SK-N-SH (cell line): ENCODE results near the gene PCBD2. TPM values are rescaled to one million over a fixed set of nuclear protein-coding genes. Genes with fewer than 3 reads are reported as not detected.

ENCODE experiments used
- CTCF ChIA-PET: fragments of 300-600, 350-600 bp; formaldehyde crosslinking; extraction: SDS; loops from one replicate; lab custom pipeline; 2021; lab: Yijun Ruan, JAX
- POLR2A ChIA-PET: fragments of 350-600 bp; sonication (Branson Sonifier 250); formaldehyde crosslinking; extraction: SDS; loops from one replicate; lab custom pipeline; 2020; ENCODE audit warnings: antibody characterized with exemption, inconsistent platforms; lab: Yijun Ruan, JAX
- DNase-seq: peaks from one replicate; pipeline ENCODE4 v3.0.0; 2012
- H2AFZ ChIP-seq: fragments of 200-600 bp; sonication (generic); 2 replicates; pipeline ENCODE4 v1.8.1; 2016; ENCODE audit warnings: antibody characterized with exemption, mild to moderate bottlenecking, low read depth
- H3F3A ChIP-seq: fragments of 200-600 bp; sonication (generic); replicated peaks from 2 replicates; pipeline ENCODE3; 2016; ENCODE audit warnings: antibody characterized with exemption, mild to moderate bottlenecking; ENCODE audit not compliant: insufficient read depth
- H3K27ac ChIP-seq, 2 experiments: fragments of 200-500 bp in 1 of 2; fragments of 200-600 bp in 1 of 2; sonication (Bioruptor generic) in 1 of 2; sonication (generic), shearing (Covaris generic) in 1 of 2; 2 replicates each; pipeline versions ENCODE4 v1.5.1 to v1.6.1; 2014 to 2016; ENCODE audit warnings: low read depth in 2 of 2, inconsistent platforms in 1 of 2, low read length in 1 of 2, mild to moderate bottlenecking in 1 of 2, mixed read lengths in 1 of 2
- H3K27me3 ChIP-seq: fragments of 200-600 bp; sonication (generic), shearing (Covaris generic); 2 replicates; pipeline ENCODE4 v1.6.1; 2016; ENCODE audit warnings: mixed run types; ENCODE audit not compliant: insufficient read depth
- H3K36me3 ChIP-seq, 2 experiments: fragments of 200-500 bp in 1 of 2; fragments of 200-600 bp in 1 of 2; sonication (Bioruptor generic) in 1 of 2; sonication (generic) in 1 of 2; replicated peaks in 1 of 2; 2 replicates each; pipeline versions ENCODE3 to v1.5.1; 2014 to 2016; ENCODE audit warnings: low read length in 1 of 2, mild to moderate bottlenecking in 1 of 2; ENCODE audit not compliant: insufficient read depth in 2 of 2, control insufficient read depth in 1 of 2
- H3K4me1 ChIP-seq, 2 experiments: fragments of 200-500 bp in 1 of 2; fragments of 200-600 bp in 1 of 2; sonication (Bioruptor generic) in 1 of 2; sonication (generic), shearing (Covaris generic) in 1 of 2; 2 replicates each; pipeline versions ENCODE4 v1.5.1 to v1.6.1; 2014 to 2016; ENCODE audit warnings: low read depth in 1 of 2, low read length in 1 of 2, mixed run types in 1 of 2; ENCODE audit not compliant: insufficient read depth in 2 of 2, control insufficient read depth in 1 of 2
- H3K4me2 ChIP-seq: fragments of 200-600 bp; sonication (generic), shearing (Covaris generic); 2 replicates; pipeline ENCODE4 v1.6.1; 2017; ENCODE audit warnings: mixed run types
- H3K4me3 ChIP-seq, 2 experiments: fragments of 200-500 bp in 1 of 2; fragments of 200-600 bp in 1 of 2; sonication (Bioruptor generic) in 1 of 2; sonication (generic), shearing (Covaris generic) in 1 of 2; 2 replicates each; pipeline versions ENCODE4 v1.5.1 to v1.8.1; 2014 to 2016; ENCODE audit warnings: low read depth in 2 of 2, inconsistent platforms in 1 of 2, low read length in 1 of 2, mild to moderate bottlenecking in 1 of 2, mixed read lengths in 1 of 2, moderate library complexity in 1 of 2
- H3K79me2 ChIP-seq: fragments of 200-600 bp; sonication (generic); 2 replicates; pipeline ENCODE4 v1.8.1; 2017; ENCODE audit warnings: mild to moderate bottlenecking; ENCODE audit not compliant: insufficient read depth
- H3K9ac ChIP-seq: fragments of 200-600 bp; sonication (generic); 2 replicates; pipeline ENCODE4 v1.6.1; 2017; ENCODE audit warnings: mixed run types
- H3K9me2 ChIP-seq: fragments of 200-600 bp; sonication (generic); 2 replicates; pipeline ENCODE4 v1.6.1; 2017; ENCODE audit warnings: mixed run types
- H3K9me3 ChIP-seq: fragments of 200-600 bp; sonication (generic); 2 replicates; pipeline ENCODE4 v1.6.1; 2017; ENCODE audit warnings: mixed run types, mild to moderate bottlenecking, moderate library complexity
- H4K20me1 ChIP-seq: fragments of 200-600 bp; sonication (generic); 2 replicates; pipeline ENCODE4 v1.6.1; 2017; ENCODE audit warnings: mild to moderate bottlenecking, mixed run types; ENCODE audit not compliant: insufficient read depth
- CHD2 ChIP-seq: fragments of 150-350 bp; IDR thresholded peaks from 2 replicates; pipeline ENCODE4 v1.6.1; 2018; ENCODE audit warnings: low read length; ENCODE audit not compliant: partially characterized antibody
- ELF1 ChIP-seq: IDR thresholded peaks from 2 replicates; pipeline ENCODE4 v1.4.0; 2012
- EP300 ChIP-seq, 2 experiments: IDR thresholded peaks; 2 replicates each; pipeline versions ENCODE4 v1.4.0 to v1.6.1; 2012; ENCODE audit warnings: borderline replicate concordance in 1 of 2, low read depth in 1 of 2, low read length in 1 of 2
- EZH2phosphoT487 ChIP-seq: fragments of 200-600 bp; sonication (generic); IDR thresholded peaks from 2 replicates; pipeline ENCODE4 v1.6.1; 2017; ENCODE audit warnings: low read depth, mixed run types, mild to moderate bottlenecking, antibody characterized with exemption, moderate library complexity, borderline replicate concordance
- FOSL2 ChIP-seq: IDR thresholded peaks from 2 replicates; pipeline ENCODE4 v1.4.0; 2012; ENCODE audit warnings: low read depth, mild to moderate bottlenecking, moderate library complexity, borderline replicate concordance
- FOXJ3 ChIP-seq: sonication (generic); formaldehyde crosslinking; IDR thresholded peaks from 2 replicates; pipeline ENCODE4 v1.5.1; 2020; ENCODE audit warnings: mild to moderate bottlenecking, missing genetic modification reagents
- GABPA ChIP-seq: IDR thresholded peaks from 2 replicates; pipeline ENCODE4 v1.4.0; 2012; ENCODE audit warnings: low read depth, mild to moderate bottlenecking
- IRF3 ChIP-seq: fragments of 150-350 bp; IDR thresholded peaks from 2 replicates; pipeline ENCODE4 v1.6.1; 2016; ENCODE audit warnings: mild to moderate bottlenecking, low read depth, low read length
- MEF2A ChIP-seq: IDR thresholded peaks from 2 replicates; pipeline ENCODE4 v1.4.0; 2012; ENCODE audit warnings: low read depth, borderline replicate concordance
- MXI1 ChIP-seq: IDR thresholded peaks from 2 replicates; pipeline ENCODE4 v1.6.1; 2012; ENCODE audit warnings: mild to moderate bottlenecking, low read depth, low read length, improper control_type of control experiment
- NFIC ChIP-seq: IDR thresholded peaks from 2 replicates; pipeline ENCODE4 v1.4.0; 2012; ENCODE audit warnings: borderline replicate concordance
- NRF1 ChIP-seq: IDR thresholded peaks from 2 replicates; pipeline ENCODE4 v1.6.1; 2012; ENCODE audit warnings: low read depth, mild to moderate bottlenecking, low read length
- POLR2AphosphoS5 ChIP-seq: IDR thresholded peaks from 2 replicates; pipeline ENCODE4 v1.6.1; 2012; ENCODE audit warnings: low read depth, low read length
- RCOR1 ChIP-seq: fragments of 150-350 bp; IDR thresholded peaks from 2 replicates; pipeline ENCODE4 v1.6.1; 2017; ENCODE audit warnings: antibody characterized with exemption, low read length
- RFX5 ChIP-seq: IDR thresholded peaks from 2 replicates; pipeline ENCODE4 v1.6.1; 2012; ENCODE audit warnings: mild to moderate bottlenecking, improper control_type of control experiment, low read length
- RXRA ChIP-seq: IDR thresholded peaks from 2 replicates; pipeline ENCODE4 v1.4.0; 2012; ENCODE audit warnings: low read depth, mild to moderate bottlenecking, borderline replicate concordance
- SIN3A ChIP-seq: IDR thresholded peaks from 2 replicates; pipeline ENCODE4 v1.6.1; 2012; ENCODE audit warnings: low read depth, mild to moderate bottlenecking, low read length, moderate library complexity, borderline replicate concordance
- TCF12 ChIP-seq: IDR thresholded peaks from 2 replicates; pipeline ENCODE4 v1.4.0; 2012
- USF1 ChIP-seq: IDR thresholded peaks from 2 replicates; pipeline ENCODE4 v1.4.0; 2012; ENCODE audit warnings: low read depth, borderline replicate concordance
- USF2 ChIP-seq: fragments of 150-350 bp; IDR thresholded peaks from 2 replicates; pipeline ENCODE4 v1.6.1; 2017; ENCODE audit warnings: antibody characterized with exemption, low read length, low read depth, borderline replicate concordance
- YY1 ChIP-seq: IDR thresholded peaks from 2 replicates; pipeline ENCODE4 v1.4.0; 2012; ENCODE audit warnings: low read depth, mild to moderate bottlenecking
- ZBTB33 ChIP-seq: IDR thresholded peaks from 2 replicates; pipeline ENCODE4 v1.4.0; 2012; ENCODE audit warnings: low read depth, borderline replicate concordance
- WGBS: methylation state at CpG from one replicate; pipeline ENCODE4 v1.1.6; 2017; ENCODE audit warnings: low lambda C conversion rate; 5-methylcytosine and 5-hydroxymethylcytosine counted together
- polyA plus RNA-seq, 3 experiments: library from polyadenylated mRNA; depleted of rRNA; stranded (reverse); fragments of >200 nt; gene quantifications; 2 replicates each; pipeline ENCODE4 v1.2.3, GENCODE V29; 2012
- TF ChIP-seq, protein P1 (sequence below): IDR thresholded peaks from 2 replicates; pipeline ENCODE4 v1.6.1; 2012; ENCODE audit warnings: mild to moderate bottlenecking, low read depth, low read length, moderate library complexity

Gene PCBD2
- polyA plus RNA-seq, 1 of the 3 experiments (the other 2 are of a cell fraction) = 5.1 TPM

DNA sequence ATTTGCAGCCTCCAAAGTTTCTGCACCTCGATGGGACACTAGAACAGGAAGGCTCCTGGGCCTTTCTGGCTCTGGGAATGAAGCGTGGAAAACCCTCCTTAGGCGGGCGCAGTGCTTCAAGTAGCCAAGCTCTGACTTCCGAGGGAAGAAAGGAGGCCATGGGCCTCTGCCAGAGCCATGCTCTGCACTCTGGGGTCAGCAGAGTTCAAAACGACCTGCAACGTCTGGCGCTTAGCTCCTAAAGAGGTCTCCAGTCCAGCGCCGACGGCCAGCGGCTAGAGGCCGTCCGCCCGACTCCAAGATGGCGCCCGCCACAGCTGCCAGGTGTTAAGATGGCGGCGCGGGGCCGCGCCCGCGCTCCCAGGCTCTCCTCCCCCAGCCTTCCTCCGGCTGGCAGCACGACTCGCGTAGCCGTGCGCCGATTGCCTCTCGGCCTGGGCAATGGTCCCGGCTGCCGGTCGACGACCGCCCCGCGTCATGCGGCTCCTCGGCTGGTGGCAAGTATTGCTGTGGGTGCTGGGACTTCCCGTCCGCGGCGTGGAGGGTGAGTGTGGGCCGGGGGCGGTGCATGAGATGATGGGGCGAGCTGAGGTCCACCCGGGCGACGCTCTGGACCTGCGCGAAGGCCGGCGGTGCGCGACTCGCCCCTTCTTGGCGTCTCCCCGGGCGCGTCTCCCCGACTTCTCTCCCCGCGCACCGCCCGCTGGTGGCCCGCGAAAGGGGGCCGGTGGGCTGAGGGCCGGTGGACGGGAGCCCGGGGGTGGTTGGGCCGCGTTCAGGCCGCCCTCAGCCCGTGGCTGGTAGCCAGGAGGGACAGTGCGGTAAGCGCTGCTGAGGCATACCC, 30.7 kb upstream of the PCBD2 start, which contains the start of gene TXNDC15:
Gene TXNDC15 (plus strand): TSS at position 385 of the 844 bp plus-strand sequence. CDS start 57 bp downstream, at position 442.
- ChIA-PET POLR2A (interaction anchor here (0.6 to 1.8 kb wide), 10 partner anchors 11 to 561 kb away, joined by 3 to 17 read pairs (median 6); partner anchors contain the start of genes C5orf24, CAMLG, DDX46 and PCBD2), CTCF (interaction anchor here (1.3 to 3.4 kb wide), 5 partner anchors 12 to 117 kb away, joined by 3 to 18 read pairs (median 5); partner anchors contain the start of gene PCBD2)
- Histone ChIP-seq H3K4me3 (peak within 1 kb of the TSS; percentile 70 to 78), H3K4me1 (peaks cover 9 to 22% of the 10 kb centered on the region in 2 experiments; a peak in 2 of 4 replicates), H3K4me2 (peak within 1 kb of the TSS; percentile 87), H3K27ac (peak within 1 kb of the TSS; percentile 89), H3K36me3 (peaks cover 0 to 4% of the 10 kb centered on the region in 2 experiments), H3K27me3 (no peaks in the 10 kb centered on the region), H3K9me2 (no peaks in the 10 kb centered on the region), H3F3A (peaks cover 19% of the 10 kb centered on the region), H3K9ac (peak within 1 kb of the TSS; percentile 92), H4K20me1 (no peaks in the 10 kb centered on the region), H3K9me3 (no peaks in the 10 kb centered on the region), H3K79me2 (peaks cover 40% of the 10 kb centered on the region), H2AFZ (peak within 1 kb of the TSS; percentile 99)
- peak; percentile 93 for DNase-seq
- 11% methylated on average over 33 of the region's 79 CpGs for WGBS
- TF ChIP-seq RCOR1 = no peak
- peak; percentile 5; the same call in 1 of the 2 replicates for TF ChIP-seq USF1
- peak; percentile 91 for TF ChIP-seq POLR2AphosphoS5
- TF ChIP-seq YY1 = peak; percentile 100
- TF ChIP-seq ELF1 = peak; percentile 78
- TF ChIP-seq RXRA = no peak
- 0 out of 2 replicates have a peak, but pooled peaks have one; percentile 34 for TF ChIP-seq FOXJ3 (CRISPR knock-in tag)
- TF ChIP-seq IRF3 = no peak
- TF ChIP-seq EZH2phosphoT487 = no peak
- TF ChIP-seq CHD2 = peak; percentile 54
- no peak; the same call in 1 of the 2 replicates for TF ChIP-seq NFIC
- TF ChIP-seq EP300 (IDR thresholded peaks at IDR 0.05; ENCODE audit: borderline replicate concordance in 1 of 2, low read depth in 1 of 2, low read length in 1 of 2) = 0 out of 4 replicates have a peak, but pooled peaks of 1 of the 2 experiments have one; percentile 14
- TF ChIP-seq GABPA = no peak; the same call in 1 of the 2 replicates
- TF ChIP-seq NRF1 = 0 out of 2 replicates have a peak, but pooled peaks have one; percentile 18
- peak; percentile 70; the same call in 1 of the 2 replicates for TF ChIP-seq SIN3A
- TF ChIP-seq ZBTB33 = no peak
- TF ChIP-seq MEF2A = no peak
- TF ChIP-seq, protein P1, sequence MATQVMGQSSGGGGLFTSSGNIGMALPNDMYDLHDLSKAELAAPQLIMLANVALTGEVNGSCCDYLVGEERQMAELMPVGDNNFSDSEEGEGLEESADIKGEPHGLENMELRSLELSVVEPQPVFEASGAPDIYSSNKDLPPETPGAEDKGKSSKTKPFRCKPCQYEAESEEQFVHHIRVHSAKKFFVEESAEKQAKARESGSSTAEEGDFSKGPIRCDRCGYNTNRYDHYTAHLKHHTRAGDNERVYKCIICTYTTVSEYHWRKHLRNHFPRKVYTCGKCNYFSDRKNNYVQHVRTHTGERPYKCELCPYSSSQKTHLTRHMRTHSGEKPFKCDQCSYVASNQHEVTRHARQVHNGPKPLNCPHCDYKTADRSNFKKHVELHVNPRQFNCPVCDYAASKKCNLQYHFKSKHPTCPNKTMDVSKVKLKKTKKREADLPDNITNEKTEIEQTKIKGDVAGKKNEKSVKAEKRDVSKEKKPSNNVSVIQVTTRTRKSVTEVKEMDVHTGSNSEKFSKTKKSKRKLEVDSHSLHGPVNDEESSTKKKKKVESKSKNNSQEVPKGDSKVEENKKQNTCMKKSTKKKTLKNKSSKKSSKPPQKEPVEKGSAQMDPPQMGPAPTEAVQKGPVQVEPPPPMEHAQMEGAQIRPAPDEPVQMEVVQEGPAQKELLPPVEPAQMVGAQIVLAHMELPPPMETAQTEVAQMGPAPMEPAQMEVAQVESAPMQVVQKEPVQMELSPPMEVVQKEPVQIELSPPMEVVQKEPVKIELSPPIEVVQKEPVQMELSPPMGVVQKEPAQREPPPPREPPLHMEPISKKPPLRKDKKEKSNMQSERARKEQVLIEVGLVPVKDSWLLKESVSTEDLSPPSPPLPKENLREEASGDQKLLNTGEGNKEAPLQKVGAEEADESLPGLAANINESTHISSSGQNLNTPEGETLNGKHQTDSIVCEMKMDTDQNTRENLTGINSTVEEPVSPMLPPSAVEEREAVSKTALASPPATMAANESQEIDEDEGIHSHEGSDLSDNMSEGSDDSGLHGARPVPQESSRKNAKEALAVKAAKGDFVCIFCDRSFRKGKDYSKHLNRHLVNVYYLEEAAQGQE = peak; percentile 74
- TF ChIP-seq FOSL2 = no peak
- peak; percentile 71; the same call in 1 of the 2 replicates for TF ChIP-seq MXI1
- TF ChIP-seq RFX5 = no peak
- TF ChIP-seq USF2 = no peak
- TF ChIP-seq TCF12 = peak; percentile 16; the same call in 1 of the 2 replicates
